Measurements from ENCODE around the gene RCAN3.

GRCh38 chr1:24535778-24536177, 33.1 kb downstream of the RCAN3 start:
- no peak for TF ChIP-seq EZH2 (IDR thresholded peaks at IDR 0.05; ENCODE audit: low read length, unreplicated experiment)
- no peak for TF ChIP-seq CTCF (conservative IDR thresholded peaks at IDR 0.05; ENCODE audit: low read depth, low read length)

Measured in PC-3 (cell line).